Fibroblast of skin of right quadriceps (primary cell): ENCODE data around the gene TSSK3.
A peak's percentile ranks its signal among the peaks of the same experiment; 100 is the strongest.

ENCODE experiments used
- DNase-seq: peaks from one replicate; pipeline ENCODE4 v3.0.0-alpha.2; 2013

The TSSK3 gene

DNA sequence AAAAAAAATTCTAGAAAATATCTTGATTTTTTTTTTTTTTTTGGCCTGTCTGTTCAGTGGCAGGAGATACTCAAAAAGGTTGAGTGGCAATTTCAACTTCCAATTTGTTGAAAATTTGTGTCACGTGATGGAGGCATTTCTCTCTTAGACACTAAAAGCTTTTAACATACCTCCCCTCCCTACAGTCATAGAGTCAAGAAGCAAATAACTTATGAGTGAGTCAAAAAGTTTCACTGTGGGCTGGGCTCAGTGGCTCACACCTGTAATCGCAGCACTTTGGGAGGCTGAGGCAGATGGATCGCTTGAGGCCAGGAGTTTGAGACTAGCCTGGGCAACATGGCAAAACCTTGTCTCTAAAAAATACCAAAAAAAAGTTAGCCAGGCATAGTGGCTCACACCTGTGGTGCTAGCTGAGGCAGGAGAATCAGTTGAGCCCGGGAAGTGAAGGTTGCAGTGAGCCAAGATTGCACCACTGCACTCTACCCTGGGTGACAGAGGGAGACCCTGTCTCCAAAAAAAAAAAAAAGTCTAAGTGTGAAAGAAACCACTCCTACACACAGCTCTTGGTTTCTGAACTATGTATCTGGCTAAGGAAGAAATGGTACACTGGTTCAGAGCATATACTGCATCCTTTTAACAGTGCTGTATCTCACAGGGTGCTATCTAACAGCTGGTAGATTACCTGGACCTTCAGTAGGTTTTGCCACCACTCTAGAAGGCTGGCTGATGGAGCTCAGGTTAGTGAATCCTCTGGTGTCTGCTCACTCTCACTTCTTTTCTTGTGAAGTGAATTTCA, 43.5 kb downstream of the TSSK3 start:
- DNase-seq = no peak

DNA sequence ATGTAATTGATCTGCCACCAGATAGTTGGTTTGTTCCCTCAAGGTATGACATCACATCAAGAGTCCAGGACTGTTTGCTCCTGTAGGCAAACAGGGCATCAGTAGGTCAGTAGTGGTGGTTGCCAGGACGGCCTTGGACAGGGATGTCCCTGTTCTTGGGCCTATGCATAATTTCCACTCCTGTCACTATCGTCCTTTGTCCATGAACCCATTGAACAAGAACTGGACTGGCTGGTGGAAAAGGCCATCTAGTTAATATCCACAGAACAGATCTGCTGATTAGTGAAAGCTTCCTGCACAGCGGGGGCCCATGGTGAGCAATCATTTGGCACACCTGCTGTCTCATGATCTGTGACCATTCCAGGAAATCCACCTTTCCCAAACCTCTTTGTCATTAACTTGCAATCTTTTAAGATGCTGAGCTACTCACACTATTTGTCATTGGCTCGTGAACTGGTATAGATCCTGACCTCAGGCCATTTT, 44.3 kb downstream of the TSSK3 start:
- no peak for DNase-seq

DNA sequence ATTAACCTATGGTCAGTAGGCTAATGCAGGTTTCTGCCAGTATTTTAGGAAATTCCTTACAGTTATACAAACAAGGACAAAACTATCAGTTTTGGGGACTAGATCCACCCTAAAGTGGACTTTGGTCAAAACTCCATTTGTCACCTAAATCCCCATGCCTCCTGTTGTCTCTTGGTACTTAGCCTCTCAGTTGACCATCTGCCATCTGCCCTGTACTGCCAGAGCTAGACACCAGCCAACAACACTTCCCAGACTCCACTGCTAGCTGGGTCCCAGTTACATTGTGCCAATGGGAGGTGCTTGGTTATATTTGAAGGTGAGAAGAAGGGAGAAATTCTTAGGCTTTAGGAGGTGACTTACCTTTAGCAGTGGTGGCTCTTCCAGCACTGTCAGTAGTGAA, 48.9 kb downstream of the TSSK3 start:
- DNase-seq = no peak

DNA sequence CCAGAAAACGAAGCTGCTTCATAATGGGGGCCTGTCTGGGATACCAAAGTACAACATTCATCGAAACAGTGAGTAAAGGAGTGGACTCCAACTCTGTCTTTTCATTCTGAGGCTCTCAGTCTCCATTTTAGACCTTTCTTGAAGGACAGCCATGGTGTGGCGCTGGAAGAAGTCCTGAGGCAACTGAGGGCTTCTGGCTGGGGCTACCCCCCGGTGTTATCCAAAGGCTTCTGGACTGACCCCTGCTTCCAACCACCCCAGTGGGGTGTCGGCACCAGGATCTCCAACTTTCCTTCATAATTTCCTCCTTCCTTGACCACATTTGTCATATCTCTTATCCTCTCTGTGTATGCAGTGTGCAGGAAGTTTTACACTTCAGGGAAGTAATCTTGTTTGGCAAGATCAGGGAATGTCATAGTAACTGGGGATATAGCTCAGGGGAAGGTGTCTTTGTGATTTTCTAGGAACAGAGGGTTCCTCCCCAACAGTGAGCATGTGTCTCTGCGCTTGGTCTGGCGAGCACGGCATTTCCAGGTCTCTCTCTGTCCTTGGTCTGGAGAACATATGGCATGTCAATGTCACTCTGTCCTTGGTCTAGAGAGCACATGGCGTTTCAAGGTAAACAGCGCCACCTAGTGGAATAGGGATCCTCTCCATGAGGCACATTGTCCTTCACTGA, 51.3 kb downstream of the TSSK3 start:
- peak; percentile 49 for DNase-seq
